ENCODE data around the gene MICALL2.

MICALL2 gene

DNA sequence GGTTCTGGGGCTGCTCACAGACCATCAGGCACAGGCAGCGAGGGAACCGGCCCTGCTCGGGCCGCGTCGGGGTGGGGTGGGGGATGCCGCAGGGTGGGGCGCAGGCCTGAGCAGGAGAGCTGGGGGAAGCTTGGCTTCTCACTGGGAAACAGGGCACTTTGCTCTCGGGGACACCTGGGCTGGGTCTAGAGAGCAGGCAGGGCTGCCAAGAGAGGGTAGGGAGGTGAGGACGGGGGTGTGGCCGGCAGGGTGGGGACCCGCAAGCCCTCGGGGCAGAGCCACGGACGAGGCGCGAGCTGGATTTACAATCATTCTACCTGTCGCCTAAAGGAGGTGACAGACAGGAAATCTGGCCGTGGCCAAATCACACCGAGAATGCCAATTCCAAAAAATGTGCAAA, 33.9 kb upstream of the MICALL2 start:
- no peak for DNase-seq (ENCODE audit: low read depth)
- no peak overlapping the region for H3K4me3 ChIP-seq (ENCODE audit: low read depth, low read length)
- no peak for TF ChIP-seq CTCF (IDR thresholded peaks at IDR 0.05; ENCODE audit: low read depth, low read length, missing control alignments)
- in situ Hi-C loops (cut with HindIII; ENCODE audit: low sequenced_read_pairs), result no loop called here

DNA sequence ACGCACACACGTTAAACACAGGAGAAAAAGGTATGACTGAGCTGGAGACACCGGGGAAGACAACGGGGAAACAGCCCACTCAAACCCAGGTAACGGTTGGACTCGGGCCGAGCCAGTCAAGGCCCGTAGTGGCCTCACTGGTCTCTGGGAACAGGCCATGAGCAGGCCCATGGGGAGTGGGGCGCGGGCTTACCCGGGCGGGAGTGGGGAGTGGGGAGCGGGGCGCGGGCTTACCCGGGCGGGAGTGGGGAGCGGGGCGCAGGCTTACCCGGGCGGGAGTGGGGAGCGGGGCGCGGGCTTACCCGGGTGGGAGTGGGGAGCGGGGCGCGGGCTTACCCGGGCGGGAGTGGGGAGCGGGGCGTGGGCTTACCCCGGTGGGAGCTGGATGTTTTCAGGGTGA, 33.4 kb upstream of the MICALL2 start:
- in situ Hi-C loops (cut with HindIII; ENCODE audit: low sequenced_read_pairs), result no loop called here
- no peak overlapping the region for H3K4me3 ChIP-seq (ENCODE audit: low read depth, low read length)
- TF ChIP-seq CTCF (IDR thresholded peaks at IDR 0.05; ENCODE audit: low read depth, low read length, missing control alignments), result no peak
- DNase-seq (ENCODE audit: low read depth), result no peak

GRCh38 chr7:1492221-1492620, 33.0 kb upstream of the MICALL2 start:
- no peak for DNase-seq (ENCODE audit: low read depth)
- H3K4me3 ChIP-seq (ENCODE audit: low read depth, low read length), result no peak overlapping the region
- in situ Hi-C loops (cut with HindIII; ENCODE audit: low sequenced_read_pairs), result no loop called here
- TF ChIP-seq CTCF (IDR thresholded peaks at IDR 0.05; ENCODE audit: low read depth, low read length, missing control alignments), result no peak

GRCh38 chr7:1490837-1491236, 31.6 kb upstream of the MICALL2 start:
- no peak overlapping the region for H3K4me3 ChIP-seq (ENCODE audit: low read depth, low read length)
- DNase-seq (ENCODE audit: low read depth), result no peak
- TF ChIP-seq CTCF (IDR thresholded peaks at IDR 0.05; ENCODE audit: low read depth, low read length, missing control alignments), result no peak
- in situ Hi-C loops (cut with HindIII; ENCODE audit: low sequenced_read_pairs), result no loop called here

GRCh38 chr7:1489336-1489735, 30.1 kb upstream of the MICALL2 start:
- H3K4me3 ChIP-seq (ENCODE audit: low read depth, low read length), result no peak overlapping the region
- no peak for TF ChIP-seq CTCF (IDR thresholded peaks at IDR 0.05; ENCODE audit: low read depth, low read length, missing control alignments)
- no peak for DNase-seq (ENCODE audit: low read depth)
- in situ Hi-C loops (cut with HindIII; ENCODE audit: low sequenced_read_pairs), result no loop called here

DNA sequence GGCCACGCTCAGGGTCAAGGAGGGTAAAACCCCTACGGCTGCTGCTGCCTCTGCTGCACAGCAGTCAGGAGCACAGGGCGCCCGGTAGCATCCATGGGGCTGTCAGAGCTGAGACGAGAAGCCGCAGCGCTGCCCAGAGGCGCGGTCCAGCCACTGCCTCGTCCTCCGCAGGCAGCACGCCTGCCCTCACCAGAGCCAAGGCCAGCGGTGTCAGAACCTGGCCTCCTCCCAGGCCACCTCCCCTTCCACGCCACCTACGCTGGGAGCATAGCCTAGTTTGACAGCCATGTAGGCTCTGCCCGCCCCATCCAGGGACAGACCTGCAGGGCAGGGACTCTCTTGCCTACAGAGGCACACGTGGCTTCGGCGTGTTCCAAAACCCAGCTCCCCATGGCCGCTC, 28.7 kb upstream of the MICALL2 start:
- TF ChIP-seq CTCF (IDR thresholded peaks at IDR 0.05; ENCODE audit: low read depth, low read length, missing control alignments), result no peak
- in situ Hi-C loops (cut with HindIII; ENCODE audit: low sequenced_read_pairs), result no loop called here
- no peak overlapping the region for H3K4me3 ChIP-seq (ENCODE audit: low read depth, low read length)
- no peak for DNase-seq (ENCODE audit: low read depth)

DNA sequence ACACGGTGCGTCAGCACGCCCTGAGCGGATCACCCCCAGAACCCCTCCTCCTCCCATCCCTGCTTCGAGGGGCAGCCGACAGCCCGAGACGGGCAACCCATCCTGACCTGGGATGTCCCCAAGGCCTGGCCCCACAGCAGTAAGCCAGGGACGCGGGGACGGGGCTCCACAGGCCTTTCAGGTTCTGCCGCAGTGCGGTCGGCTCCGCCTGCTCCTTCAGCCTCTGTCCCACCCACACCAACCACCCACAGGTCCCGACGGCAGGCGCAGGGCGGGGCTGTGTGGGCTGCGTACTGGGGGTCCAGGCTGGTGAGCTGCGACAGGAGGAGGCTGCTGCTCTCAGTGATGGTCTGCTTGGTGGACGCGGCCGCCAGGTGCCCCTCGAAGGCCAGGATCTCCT, 28.2 kb upstream of the MICALL2 start:
- in situ Hi-C loops (cut with HindIII; ENCODE audit: low sequenced_read_pairs), result no loop called here
- no peak for DNase-seq (ENCODE audit: low read depth)
- no peak for TF ChIP-seq CTCF (IDR thresholded peaks at IDR 0.05; ENCODE audit: low read depth, low read length, missing control alignments)
- H3K4me3 ChIP-seq (ENCODE audit: low read depth, low read length), result no peak overlapping the region

Data from astrocyte of the cerebellum (primary cell).